Activated CD4-positive, alpha-beta T cell treated with anti-CD3 and anti-CD28 coated beads, Interleukin-2, Interleukin-6, amounts not matched to agents 100 ng/mL and 50 ng/mL, durations not matched to agents 16 hours and 8 hours (primary cell): ENCODE data around the gene ZFYVE1.
"Not testable (repeated sequence)": the region's sequence is repeated elsewhere in the genome, so short reads cannot be mapped to it uniquely, and the experiment has no call there.

Source experiments
- DNase-seq: peaks from one replicate; pipeline ENCODE4 v3.0.0-alpha.2; 2020

ZFYVE1 gene

DNA sequence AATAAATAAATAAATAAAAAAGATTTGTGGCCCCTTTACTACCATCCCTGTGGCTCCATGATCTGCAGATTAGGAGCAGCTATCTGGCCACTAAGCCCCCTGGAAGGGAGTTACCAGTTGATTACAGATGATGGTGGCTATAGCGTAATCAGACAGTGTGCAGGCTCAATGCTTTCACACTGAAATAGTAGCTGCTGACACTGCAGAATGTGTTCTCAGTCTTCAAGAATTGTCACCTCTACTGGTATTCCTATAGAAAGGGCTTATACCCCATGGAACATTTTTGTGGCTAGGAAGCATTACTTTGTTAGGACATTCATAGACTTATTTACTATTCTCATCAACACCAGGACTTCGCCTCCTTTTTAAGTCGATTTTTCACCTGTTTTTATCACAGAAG lies 69.7 kb downstream of the ZFYVE1 start:
- no peak for DNase-seq

DNA sequence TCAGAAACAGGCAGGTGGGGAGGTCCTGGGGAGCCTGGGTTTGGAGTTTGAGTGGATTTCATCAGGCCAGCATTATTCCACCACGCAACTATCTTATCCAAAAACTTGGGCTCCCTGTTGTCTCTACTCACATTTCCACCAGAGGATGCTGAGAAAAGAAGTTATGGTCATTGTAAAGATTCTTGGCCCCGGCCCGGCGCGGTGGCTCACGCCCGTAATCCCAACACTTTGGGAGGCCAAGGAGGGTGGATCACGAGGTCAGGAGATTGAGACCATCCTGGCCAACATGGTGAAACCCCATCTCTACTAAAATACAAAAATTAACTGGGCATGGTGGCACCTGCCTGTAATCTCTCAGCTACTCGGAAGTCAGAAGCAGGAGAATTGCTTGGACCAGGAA lies 70.2 kb downstream of the ZFYVE1 start:
- DNase-seq, result not testable (repeated sequence)

DNA sequence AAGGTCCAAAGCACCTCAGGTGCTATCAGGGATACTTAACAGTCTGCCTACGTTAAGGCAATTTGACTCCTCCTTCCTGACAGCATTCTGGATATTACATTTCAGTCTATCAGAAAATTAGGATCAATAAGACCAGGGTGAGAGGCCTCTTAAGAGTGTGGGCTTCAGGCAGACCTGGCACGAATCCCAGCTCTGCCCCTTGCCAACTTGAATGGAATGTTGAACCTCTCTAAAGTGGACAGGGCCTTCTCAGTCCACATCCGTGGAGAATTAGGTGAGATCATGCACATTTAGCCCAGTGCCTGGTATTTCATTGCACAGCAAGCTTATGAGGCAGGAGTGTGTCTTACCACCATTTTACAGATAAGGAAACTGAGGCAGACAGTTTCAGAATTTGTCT lies 74.7 kb downstream of the ZFYVE1 start:
- no peak for DNase-seq

DNA sequence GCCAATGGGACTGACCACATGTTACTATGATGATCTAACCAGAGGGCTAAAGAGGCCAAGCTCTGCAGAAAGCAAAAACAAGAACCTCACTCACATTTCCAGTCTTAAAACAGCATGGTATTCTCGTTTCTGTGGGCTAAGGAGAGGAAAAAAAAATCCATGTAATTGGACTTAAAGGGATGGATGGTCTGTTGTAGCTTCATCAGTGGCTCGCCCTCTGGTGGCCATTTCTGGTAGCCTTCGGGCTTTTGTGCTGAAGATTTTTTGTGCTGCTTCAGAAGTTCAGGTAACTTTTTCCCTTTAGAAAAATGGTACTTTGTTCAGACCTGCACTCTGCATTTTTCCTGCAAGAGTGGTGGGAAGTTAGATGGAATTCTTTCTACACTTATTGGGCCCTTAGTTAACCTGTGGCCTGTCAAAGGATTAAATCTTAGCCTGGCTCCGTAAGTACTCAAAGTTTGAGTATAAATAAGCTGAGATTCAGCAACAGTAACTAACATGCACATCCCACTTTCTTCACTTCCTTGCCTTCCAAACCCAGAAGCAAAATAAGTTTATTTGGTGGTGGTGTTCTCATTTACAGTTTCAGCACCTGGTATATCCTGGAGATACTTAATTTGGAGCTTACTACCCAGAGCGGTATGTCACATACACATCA lies 78.3 kb downstream of the ZFYVE1 start:
- peak; percentile 70 for DNase-seq

DNA sequence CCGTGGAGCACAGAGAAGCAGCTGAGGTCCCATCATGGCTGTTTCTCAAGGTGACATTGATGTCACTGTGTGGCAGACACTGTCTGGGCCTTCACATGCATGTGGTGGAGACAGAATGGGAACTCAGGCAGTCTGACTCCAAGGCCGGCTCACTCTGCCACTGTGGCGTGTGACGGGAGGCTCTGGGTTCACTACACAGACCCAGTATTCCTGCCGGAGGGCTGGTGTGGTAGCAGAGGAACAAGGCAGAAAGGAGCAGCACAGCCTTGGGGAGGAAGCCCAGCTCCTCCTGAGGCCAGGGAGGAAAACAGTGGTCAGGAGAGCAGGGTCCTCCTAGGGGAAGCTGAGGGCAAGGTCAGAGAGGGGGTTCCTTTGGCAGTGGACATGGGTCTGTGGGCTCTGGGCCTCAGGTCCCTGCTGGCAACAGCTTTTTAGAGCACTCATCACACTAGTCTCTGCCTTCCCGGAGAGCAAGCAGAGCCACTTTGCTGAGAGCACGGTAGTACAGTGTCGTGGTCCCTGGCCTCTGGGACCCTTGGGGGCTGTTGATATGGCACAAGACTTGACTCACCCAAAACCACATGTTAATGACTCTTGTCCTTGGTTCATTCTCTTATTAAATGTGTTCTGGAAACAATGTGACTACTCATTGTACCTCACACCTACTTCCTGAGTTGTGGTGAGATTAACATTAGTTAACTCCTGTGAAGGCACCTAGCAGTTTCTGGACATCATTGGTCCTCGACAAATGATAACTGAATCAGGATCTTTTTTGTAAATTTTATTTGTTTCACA lies 79.3 kb downstream of the ZFYVE1 start:
- no peak for DNase-seq

DNA sequence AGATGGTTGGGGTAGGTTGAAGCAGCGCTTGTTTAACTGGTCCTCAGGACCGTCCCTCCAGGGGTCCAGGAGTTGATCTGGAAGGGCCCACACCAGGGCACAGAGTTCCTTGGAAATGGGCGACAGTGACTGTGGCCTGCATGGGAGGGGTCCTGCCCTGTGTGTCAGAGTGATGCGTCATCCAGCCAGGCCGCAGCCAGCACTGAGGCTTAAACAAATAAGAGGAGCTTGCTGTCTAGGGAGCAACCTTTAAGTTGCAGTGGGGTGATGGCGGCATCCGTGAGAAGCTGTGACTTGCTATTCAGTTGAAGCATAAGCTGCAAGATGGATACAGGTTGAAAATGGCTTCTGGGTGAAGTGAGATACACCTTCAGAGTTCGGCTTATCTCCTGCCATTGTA lies 80.4 kb downstream of the ZFYVE1 start:
- DNase-seq, result no peak

DNA sequence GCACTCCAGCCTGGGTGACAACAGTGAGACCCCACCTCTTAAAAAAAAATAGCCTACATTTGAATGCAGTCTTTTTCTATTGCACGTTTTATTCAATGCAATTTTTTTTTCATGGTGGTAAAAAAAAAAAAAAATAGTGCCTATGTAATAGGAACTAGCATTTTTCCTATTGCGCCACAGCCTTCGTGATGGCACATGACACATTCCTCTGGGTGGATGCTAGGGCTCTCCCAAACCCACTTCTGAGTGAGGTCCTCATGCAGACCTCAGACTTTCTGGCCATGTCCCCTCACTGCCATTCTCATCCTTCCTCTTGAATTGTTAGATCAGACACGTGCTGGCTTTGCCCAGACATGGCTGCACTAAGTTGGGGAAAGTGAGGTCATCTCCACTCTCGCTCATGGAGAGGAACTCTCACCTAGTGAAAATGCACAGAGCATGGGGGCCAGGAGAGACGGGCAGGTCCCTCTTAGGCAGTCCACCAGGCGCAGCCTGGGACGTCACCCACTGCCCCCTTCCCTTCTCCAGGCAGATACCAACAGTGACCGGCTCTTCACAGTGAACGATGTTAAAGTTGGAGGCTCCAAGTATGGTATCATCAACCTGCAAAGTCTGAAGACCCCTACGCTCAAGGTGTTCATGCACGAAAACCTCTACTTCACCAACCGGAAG lies 81.4 kb downstream of the ZFYVE1 start:
- DNase-seq, result no peak

DNA sequence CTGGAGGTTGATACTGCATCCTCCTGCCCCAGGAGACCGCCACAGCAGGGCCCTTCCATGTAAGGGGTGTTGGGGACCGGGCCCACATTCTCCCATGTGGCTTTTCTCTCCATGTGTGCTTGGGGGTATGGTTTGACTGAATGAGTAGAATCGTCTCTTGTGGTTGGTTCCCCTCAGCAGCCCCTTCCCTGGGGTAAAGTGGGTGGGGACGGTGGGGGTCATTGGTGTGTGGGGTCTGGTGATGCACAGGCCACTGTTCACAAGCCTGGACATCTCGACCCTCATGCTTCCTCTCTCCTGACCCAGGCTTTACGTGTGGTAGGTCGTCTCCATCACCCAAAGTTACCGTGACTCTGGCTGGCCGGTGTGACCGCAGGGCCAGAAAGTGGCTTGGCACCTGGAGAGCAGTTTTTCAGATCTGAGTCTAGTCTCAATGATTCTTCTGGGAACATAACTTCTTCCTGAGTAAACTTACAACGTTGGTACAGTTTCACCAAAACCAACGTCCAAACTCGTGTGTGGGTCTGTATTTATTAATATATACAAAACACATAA lies 83.0 kb downstream of the ZFYVE1 start:
- DNase-seq, result no peak

DNA sequence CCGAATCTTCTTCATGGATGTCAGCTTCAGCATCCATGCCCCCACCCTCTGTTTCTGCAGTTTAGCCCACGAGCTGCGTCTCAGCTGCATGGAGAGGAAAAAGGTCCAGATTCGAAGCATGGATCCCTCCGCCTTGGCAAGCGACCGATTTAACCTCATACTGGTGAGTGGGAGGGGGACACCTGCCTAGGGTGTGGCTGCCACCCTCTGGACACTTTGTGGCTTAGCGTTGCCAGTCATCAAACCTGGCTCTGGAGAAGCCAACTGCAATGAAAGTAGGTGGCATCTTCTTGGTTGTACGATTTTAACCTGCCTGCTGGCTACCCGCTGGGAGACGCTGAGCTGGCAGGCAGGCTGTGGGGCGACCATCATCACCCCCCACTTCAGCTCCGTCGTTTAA lies 84.0 kb downstream of the ZFYVE1 start:
- DNase-seq, result no peak

DNA sequence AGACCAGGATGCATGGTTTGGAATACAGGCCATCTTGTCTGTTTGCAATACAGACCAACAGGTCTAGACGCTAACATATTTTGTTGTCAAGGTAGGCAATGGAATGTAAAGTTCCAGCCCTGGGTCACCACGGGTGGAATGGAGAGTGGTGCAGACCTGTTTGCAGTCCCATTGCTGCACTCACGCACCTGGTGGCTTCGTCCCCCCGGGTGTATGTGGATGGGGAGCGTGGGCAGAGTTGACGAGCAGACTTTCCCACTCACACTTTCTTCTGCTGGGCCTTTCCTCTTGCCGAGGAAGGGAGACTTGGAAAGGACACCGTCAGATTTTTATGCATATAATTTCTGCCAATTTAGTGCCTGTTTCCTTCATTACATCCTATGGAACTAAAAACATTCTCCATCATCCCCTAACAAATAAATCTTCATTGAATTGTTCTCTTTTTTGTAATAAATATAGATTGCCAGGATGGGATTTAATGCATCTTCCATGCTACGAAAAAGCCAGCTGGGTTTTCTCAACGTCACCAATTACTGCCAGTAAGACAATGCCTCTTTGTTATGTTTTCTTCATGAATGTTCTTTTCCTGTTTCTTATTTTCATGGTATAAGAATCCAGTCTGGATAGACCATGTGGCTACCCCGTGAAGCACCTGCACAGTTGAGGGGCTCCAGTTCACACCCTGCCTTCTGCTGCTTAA lies 85.5 kb downstream of the ZFYVE1 start:
- no peak for DNase-seq

DNA sequence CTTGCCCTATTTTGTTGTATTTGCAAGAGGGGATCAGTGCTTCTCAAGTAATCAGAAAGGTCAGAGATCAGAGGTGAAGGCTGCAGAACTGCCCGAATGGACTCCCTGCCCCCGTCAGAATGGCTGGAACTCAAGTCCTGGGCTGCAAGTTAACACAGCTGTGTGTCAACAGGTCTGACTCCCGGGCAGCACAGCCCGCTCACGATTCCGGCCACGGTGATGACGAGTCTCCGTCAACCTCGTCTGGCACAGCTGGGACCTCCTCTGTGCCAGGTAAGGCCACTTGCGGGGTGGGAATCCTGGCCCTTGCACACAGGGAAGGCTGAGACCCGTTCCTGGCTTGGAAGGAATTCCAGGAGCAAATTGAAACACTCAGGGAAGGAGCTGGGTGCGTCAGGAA lies 87.3 kb downstream of the ZFYVE1 start:
- no peak for DNase-seq

DNA sequence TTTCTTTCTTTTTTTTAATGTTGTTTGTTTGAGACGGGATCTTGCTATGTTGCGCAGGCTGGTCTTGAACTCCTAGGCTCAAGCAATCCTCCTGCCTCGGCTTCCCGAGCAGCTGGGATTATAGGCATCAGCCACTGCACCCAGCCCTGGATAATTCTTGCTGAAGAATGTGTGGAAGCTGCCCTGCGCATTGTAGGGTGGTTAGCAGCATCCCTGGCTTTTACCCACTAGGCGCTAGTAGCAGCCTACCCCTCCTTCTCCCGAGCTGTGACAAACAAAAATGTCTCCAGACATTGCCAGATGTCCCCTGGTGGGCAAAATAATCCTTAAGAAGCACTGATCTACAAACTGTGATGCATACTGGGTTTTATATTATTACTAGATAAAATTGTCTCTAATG lies 94.0 kb downstream of the ZFYVE1 start:
- no peak for DNase-seq

DNA sequence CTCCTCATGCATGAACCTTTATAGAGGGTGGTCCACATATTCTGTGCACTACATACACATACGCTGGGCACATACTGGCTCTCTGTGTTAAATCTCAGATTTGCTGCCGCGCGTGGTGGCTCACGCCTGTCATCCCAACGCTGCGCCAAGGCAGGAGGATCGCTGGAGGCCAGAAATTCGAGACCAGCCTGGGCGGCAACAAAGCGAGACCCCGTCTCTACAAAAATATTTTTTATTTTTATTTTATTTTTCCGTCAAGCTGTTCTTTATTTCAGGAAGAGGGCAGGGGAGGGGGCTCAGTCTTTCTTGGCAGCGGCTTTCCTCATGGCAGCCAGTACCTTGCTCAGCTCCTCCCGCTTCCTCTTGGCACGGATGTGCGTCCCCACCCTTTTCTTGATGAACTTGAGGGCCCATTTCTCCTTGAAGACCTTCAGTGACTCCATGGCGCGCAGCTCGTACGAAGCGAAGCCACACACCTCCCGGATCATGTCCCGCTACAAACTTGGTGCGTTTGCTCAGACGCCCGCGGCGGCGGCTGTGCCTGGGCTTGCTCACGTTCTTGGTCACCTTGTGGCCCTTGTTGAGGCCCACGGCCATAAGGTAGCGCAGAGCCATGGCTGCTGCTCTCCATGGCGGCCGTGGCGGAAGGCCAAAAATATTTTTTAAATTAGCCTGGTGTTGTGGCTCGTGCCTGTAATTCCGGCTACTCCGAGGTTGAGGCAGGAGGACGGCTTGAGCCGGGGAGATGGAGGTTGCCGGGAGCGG lies 97.4 kb downstream of the ZFYVE1 start:
- no peak for DNase-seq

DNA sequence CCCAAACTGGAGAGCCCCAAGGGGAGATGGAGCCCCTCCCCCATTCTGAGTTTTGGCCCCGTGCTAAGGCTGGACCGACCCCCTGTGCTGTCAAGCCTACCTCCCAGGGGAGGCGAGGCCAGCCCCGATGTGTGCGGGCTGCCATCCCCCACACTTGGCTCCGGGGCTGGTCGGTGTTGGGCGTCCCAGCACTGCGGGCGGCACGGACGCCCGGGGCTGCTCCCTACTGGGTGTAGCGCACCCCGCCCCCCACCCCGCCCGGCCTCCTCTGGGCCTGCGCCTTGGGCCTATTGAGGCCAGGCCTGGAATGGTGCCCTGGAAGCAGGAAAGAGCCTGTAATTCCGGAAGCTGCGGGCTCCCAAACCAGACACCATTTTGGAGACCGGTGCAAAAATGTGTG lies 98.0 kb downstream of the ZFYVE1 start:
- no peak for DNase-seq

DNA sequence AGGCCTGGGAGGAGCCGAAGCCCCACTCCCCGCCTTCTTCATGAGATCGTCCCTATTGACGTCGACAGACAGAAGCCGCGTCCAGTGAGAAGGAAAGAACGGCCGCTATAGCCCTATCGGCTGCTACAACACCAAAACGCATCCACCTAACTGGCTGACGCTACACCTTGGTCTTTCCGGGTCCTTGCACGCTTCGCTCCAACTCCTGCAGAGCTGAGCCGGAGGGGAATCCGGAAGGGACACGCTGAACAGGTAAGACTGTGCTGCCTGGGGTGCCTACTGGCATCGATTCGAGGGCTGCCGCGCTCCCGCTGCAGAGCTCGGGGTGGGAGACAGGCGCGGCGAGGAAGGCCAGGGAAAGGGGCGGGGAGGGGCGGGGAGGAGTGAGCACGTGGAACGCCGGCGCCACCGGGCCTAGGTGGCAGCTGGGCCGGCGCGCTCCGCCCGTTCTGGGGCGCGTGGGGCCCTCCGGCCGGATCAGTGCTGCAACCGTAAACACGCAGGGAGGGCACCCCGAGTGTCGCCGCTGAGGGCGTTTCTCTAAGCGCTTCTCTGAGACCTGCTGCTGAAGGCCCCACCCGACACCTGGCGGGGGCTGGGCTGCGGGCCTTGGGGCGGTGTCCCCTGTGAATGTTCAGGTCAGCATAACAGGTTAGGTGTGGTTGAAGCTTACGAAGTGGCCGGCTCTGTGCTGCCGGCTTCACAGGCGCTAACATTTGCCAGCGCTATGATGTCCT lies 100.4 kb downstream of the ZFYVE1 start, which contains the start of gene DCAF4:
TSS of gene DCAF4 (plus strand) at position 173 of the 737 bp plus-strand sequence. CDS start 11,515 bp downstream, outside the sequence.
- peak; percentile 98 for DNase-seq

DNA sequence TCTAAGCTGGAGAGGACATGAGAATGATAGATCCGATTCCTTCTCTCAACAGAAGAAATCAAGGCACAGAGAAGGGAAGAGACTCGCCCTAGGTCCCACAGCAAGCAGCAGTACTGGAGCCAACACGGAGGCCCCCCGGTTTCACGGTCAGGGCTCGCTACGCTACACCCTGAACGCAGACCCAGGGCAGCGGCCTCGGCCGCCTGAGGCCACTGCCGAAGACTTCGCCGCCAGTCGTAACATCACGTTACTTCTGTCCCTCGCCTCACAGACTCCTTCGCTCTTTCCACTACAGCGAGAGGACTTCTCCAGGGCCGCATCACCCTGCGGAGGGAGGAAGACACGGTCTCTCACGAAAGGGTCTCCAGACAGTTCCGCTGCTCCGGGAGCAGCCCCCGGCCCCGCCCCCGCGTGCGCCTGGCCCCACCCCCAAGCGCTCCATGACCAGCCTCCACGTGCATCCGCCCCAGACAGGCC lies 101.1 kb downstream of the ZFYVE1 start:
- DNase-seq, result no peak

DNA sequence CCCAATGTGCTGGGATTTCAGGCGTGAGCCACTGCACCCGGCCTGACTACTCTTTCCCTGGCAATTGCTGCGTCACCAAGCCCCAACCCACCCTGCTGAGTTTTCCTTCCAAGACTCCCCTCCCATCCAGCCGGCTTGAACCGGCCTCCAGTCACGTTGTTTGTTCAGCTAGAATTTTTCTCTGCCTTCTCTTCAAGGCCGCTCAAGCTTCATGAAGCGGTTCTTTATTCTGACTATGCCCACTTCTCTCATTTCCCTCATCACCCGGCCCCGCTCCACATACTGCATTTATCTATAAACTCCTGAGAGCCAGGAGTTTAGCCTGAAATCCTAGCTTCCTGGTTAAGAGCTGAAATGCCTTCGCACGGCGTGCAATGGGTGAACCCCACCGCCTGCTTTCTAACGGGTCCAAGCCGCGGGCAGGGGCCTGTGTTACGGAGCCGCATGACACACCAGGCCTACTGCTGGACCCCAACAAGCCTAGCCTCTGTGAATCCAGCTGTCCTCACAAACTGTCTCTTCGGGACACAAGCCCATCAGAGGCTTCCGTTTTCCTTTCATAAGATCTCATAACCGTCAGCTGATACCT lies 101.6 kb downstream of the ZFYVE1 start:
- no peak for DNase-seq

DNA sequence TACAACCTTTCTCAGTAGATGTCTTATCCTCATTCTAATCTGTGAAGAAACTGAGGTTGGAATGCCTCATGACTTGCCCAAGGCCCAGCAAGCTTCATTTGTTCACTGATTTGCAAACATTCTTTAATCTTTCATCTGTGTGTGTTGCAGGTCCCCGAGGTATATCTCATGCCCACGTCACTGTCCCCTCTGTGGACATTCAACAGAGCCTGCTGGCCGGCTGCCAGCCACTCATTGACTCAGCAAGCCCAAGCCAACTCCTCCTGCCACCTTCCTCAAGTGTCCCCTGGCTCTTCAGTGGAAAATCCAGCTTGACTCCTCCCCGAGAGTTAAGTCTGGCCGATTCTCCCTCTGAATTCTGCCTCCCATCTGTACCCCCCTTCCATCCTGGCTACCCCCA lies 102.6 kb downstream of the ZFYVE1 start:
- DNase-seq, result no peak

DNA sequence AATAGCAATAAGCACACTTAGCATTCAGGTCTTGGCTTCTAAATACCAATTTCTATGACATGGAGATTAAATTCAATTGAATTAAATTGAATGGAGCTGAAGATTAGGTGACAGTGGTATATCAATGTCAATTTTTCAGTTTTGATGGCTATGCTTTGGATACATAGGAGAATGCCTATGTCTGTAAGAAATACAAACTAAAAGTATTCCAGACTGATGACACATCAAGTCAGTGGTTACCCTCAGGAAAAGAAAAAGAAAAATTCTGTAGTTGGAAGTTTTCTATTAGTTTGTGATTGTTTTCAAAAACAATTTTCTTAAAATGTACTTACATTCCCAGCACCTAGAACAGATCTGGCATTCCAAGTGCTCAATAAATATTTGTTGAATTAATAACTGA lies 105.5 kb downstream of the ZFYVE1 start:
- no peak for DNase-seq

DNA sequence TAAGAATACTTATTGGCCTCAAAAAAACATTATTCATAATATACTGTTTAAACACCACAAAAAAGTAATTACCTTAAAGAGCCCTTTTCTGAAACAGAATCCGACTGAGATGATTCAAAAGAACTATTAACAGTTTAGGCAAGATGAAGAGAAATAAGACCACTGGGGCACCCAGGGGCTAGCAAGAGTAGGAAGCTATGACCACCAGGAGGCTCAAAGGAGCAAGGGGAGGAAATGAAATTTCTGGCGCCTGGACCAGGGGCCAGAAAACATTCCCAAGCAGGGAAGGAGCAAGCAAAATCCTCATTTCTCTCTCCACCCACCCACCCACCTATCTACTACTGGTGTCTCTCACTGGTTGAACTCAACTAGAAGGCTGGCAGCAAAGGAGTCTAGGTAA lies 106.9 kb downstream of the ZFYVE1 start:
- no peak for DNase-seq
